A549 (cell line): ENCODE results near the gene EEFSEC.

ENCODE experiments used
- CTCF ChIP-seq: fragments of >200 bp; sonication (Bioruptor Twin); formaldehyde crosslinking; IDR thresholded peaks from 3 replicates; pipeline ENCODE4 v1.5.1; 2016
- ELK1 ChIP-seq: fragments of 150-350 bp; IDR thresholded peaks from 2 replicates; pipeline ENCODE4 v1.6.1; 2014; ENCODE audit warnings: low read depth, mild to moderate bottlenecking, low read length
- EP300 ChIP-seq, 2 experiments: fragments of >200 bp; sonication (Bioruptor Twin); formaldehyde crosslinking; IDR thresholded peaks; 2 replicates in 1 of 2; 3 replicates in 1 of 2; pipeline ENCODE4 v1.6.1; 2016 to 2017
- HDAC2 ChIP-seq: fragments of 200-600 bp; sonication (generic); IDR thresholded peaks from 2 replicates; pipeline ENCODE4 v1.6.1; 2016
- JUN ChIP-seq, 2 experiments: fragments of >200 bp; sonication (Bioruptor Twin); formaldehyde crosslinking; IDR thresholded peaks; 2 replicates in 1 of 2; 3 replicates in 1 of 2; pipeline ENCODE4 v1.6.1; 2016 to 2017
- KDM1A ChIP-seq: fragments of 200-600 bp; sonication (generic); IDR thresholded peaks from 2 replicates; pipeline ENCODE4 v1.6.1; 2016; ENCODE audit warnings: low read depth, mild to moderate bottlenecking
- MAX ChIP-seq: IDR thresholded peaks from 2 replicates; pipeline ENCODE4 v1.6.1; 2012
- POLR2A ChIP-seq: IDR thresholded peaks from 2 replicates; pipeline ENCODE4 v1.6.1; 2012; ENCODE audit warnings: mild to moderate bottlenecking, low read length
- RAD21 ChIP-seq, 2 experiments: fragments of >200 bp in 1 of 2; sonication (Bioruptor Twin) in 1 of 2; formaldehyde crosslinking in 1 of 2; IDR thresholded peaks in 1 of 2; conservative IDR thresholded peaks in 1 of 2; 2 replicates in 1 of 2; 3 replicates in 1 of 2; pipeline ENCODE4 v1.6.1; 2012 to 2018; ENCODE audit warnings: inconsistent platforms in 1 of 2
- REST ChIP-seq: fragments of 200-600 bp; sonication (generic); IDR thresholded peaks from 2 replicates; pipeline ENCODE4 v1.6.1; 2016; ENCODE audit warnings: antibody characterized with exemption, mild to moderate bottlenecking, moderate library complexity
- SREBF2 ChIP-seq: fragments of 450-650 bp; IDR thresholded peaks from 2 replicates; pipeline ENCODE4 v1.6.1; 2014; ENCODE audit warnings: mild to moderate bottlenecking, moderate library complexity
- USF2 ChIP-seq: fragments of 450-650 bp; IDR thresholded peaks from 2 replicates; pipeline ENCODE4 v1.6.1; 2014; ENCODE audit warnings: antibody characterized with exemption

GRCh38 chr3:128408693-128409623, 255.7 kb downstream of the EEFSEC start:
- TF ChIP-seq CTCF (no peak), POLR2A (no peak), SREBF2 (no peak), KDM1A (no peak), REST (no peak), MAX (no peak), HDAC2 (no peak), JUN (IDR thresholded peaks at IDR 0.05) (no peak), USF2 (no peak), EP300 (IDR thresholded peaks at IDR 0.05) (no peak), RAD21 (conservative IDR thresholded peaks at IDR 0.05 in 1 of 2, IDR thresholded peaks at IDR 0.05 in 1 of 2) (0 out of 5 replicates have a peak, but pooled peaks of 1 of the 2 experiments have one; percentile 4), ELK1 (no peak)
